ENCODE measurements around the gene CAPZB. TPM values are rescaled to one million over a fixed set of nuclear protein-coding genes. Genes with fewer than 3 reads are reported as not detected.

CAPZB gene
- total and polyA plus RNA-seq, 7 donors: 179 to 284 (median 224) TPM

GRCh38 chr1:19325958-19326747 lies 159.2 kb downstream of the CAPZB start:
- ATAC-seq: no peak
- Histone ChIP-seq H3K27ac (no peak overlapping the region), H3K27me3 (ENCODE audit: insufficient read depth in 3 of 3, low read length in 2 of 3) (no peaks in the 10 kb centered on the region), H3K9me3 (no peaks in the 10 kb centered on the region), H3K36me3 (ENCODE audit: insufficient read depth in 1 of 2, low read depth in 1 of 2) (peaks cover 4 to 91% of the 10 kb centered on the region in 2 donors), H3K4me1 (no peaks in the 10 kb centered on the region), H3K4me3 (no peak overlapping the region)
- no peak for TF ChIP-seq CTCF (IDR thresholded peaks at IDR 0.05)
- no peak for DNase-seq
- whole genome bisulfite sequencing, 3 donors: 87 to 89% (median 88%) methylated on average over 32 of the region's 32 CpGs
- intact Hi-C loops (cut with DNase I): no loop called here

- no peaks in the 10 kb centered on the region for H3K9me3 ChIP-seq
- no peaks in the 10 kb centered on the region for H3K4me1 ChIP-seq
- TF ChIP-seq CTCF (IDR thresholded peaks at IDR 0.05): no peak
- no peak for ATAC-seq
- no peak overlapping the region for H3K27ac ChIP-seq
- WGBS, 3 donors: 85 to 91% (median 89%) methylated on average over 19 of the region's 19 CpGs
- no peak for DNase-seq
- H3K36me3 ChIP-seq (ENCODE audit: insufficient read depth in 1 of 2, low read depth in 1 of 2): peaks cover 4 to 93% of the 10 kb centered on the region in 2 donors
- H3K27me3 ChIP-seq (ENCODE audit: insufficient read depth in 3 of 3, low read length in 2 of 3): no peaks in the 10 kb centered on the region
- intact Hi-C loops (cut with DNase I): no loop called here
- no peak overlapping the region for H3K4me3 ChIP-seq
These were observed 159.9 kb downstream of the CAPZB start for GRCh38 chr1:19325368-19325957.

GRCh38 chr1:19324665-19324990 lies 160.7 kb downstream of the CAPZB start:
- Histone ChIP-seq H3K4me1 (no peaks in the 10 kb centered on the region), H3K27me3 (ENCODE audit: insufficient read depth in 3 of 3, low read length in 2 of 3) (no peaks in the 10 kb centered on the region), H3K27ac (no peak overlapping the region), H3K9me3 (no peaks in the 10 kb centered on the region), H3K4me3 (no peak overlapping the region), H3K36me3 (ENCODE audit: insufficient read depth in 1 of 2, low read depth in 1 of 2) (peaks cover 4 to 90% of the 10 kb centered on the region in 2 donors)
- no peak for TF ChIP-seq CTCF (IDR thresholded peaks at IDR 0.05)
- no peak for ATAC-seq
- DNase-seq: no peak
- intact Hi-C loops (cut with DNase I): no loop called here
- 93 to 96% (median 94%) methylated on average over 9 of the region's 9 CpGs for WGBS, 3 donors

GRCh38 chr1:19323987-19324664 lies 161.2 kb downstream of the CAPZB start:
- ATAC-seq (no peak), DNase-seq (no peak)
- intact Hi-C loops (cut with DNase I): no loop called here

More at GRCh38 chr1:19323987-19324664, 161.2 kb downstream of the CAPZB start:
- no peak overlapping the region for H3K4me3 ChIP-seq
- TF ChIP-seq CTCF (IDR thresholded peaks at IDR 0.05): no peak
- H3K9me3 ChIP-seq: no peaks in the 10 kb centered on the region
- H3K27ac ChIP-seq: no peak overlapping the region
- H3K36me3 ChIP-seq (ENCODE audit: insufficient read depth in 1 of 2, low read depth in 1 of 2): peaks cover 4 to 89% of the 10 kb centered on the region in 2 donors
- WGBS, 3 donors: 87 to 92% (median 87%) methylated on average over 23 of the region's 23 CpGs
- no peaks in the 10 kb centered on the region for H3K4me1 ChIP-seq
- no peaks in the 10 kb centered on the region for H3K27me3 ChIP-seq (ENCODE audit: insufficient read depth in 3 of 3, low read length in 2 of 3)
